ENCODE data around the gene IL19. TPM values are rescaled to one million over a fixed set of nuclear protein-coding genes. Genes with fewer than 3 reads are reported as not detected.

IL19 gene
- total and polyA plus RNA-seq, 9 of the 15 experiments (the other 6 are each of a cell fraction or from before 2014, with no cell fraction given) = not detected

DNA sequence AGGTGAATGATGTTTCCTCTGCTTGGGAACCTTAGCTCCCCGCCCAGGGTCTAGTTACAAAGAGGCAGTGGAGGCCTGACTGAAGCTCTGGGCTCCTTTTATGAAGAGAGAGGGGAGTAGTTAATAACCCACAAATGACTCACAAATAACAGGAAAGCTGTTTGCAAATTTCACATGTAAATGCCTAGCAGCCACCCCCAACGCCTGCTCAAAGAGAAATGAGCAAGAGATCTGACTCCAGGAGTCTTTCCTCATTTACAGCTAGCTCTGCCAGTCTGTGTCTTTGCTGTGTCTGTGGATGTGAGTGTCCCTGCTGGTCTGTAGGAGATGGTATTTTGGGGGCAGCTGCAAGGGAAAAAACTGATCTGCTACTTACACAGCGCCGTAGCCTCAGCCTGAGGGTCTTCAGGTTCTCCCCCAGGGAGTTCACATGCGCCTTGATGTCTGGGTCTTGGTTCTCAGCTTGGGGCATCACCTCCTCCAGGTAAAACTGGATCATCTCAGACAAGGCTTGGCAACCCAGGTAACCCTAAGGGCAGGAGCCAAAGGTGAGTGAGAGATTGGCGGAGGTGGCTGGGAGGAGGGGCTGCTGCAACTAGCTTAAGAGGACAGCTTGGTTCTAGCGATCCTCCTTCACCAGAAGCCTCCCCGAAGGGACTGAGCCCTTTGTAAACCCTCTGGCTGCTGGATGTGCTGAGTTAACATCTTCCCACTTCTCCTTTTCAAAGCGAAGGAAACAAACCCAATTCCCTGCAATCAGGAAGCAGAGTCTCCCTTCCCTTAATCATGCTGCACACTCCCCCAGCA lies at the start of gene IL19 (continued):
- TF ChIP-seq, protein P1, sequence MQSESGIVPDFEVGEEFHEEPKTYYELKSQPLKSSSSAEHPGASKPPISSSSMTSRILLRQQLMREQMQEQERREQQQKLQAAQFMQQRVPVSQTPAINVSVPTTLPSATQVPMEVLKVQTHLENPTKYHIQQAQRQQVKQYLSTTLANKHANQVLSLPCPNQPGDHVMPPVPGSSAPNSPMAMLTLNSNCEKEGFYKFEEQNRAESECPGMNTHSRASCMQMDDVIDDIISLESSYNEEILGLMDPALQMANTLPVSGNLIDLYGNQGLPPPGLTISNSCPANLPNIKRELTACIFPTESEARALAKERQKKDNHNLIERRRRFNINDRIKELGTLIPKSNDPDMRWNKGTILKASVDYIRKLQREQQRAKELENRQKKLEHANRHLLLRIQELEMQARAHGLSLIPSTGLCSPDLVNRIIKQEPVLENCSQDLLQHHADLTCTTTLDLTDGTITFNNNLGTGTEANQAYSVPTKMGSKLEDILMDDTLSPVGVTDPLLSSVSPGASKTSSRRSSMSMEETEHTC (IDR thresholded peaks at IDR 0.05) = no peak
- TF ChIP-seq MAFF (IDR thresholded peaks at IDR 0.05; ENCODE audit: low read length) (peak; percentile 30; the same call in 1 of the 2 replicates), POLR3A (IDR thresholded peaks at IDR 0.05; ENCODE audit: borderline replicate concordance, extremely low read depth, insufficient read depth, insufficient read length) (no peak), ZNF778 (CRISPR knock-in tag; IDR thresholded peaks at IDR 0.05) (no peak), MED1 (CRISPR knock-in tag; IDR thresholded peaks at IDR 0.05; ENCODE audit: borderline replicate concordance) (no peak), ZFP36 (IDR thresholded peaks at IDR 0.05; ENCODE audit: low read depth, low read length, partially characterized antibody) (no peak), XRCC3 (IDR thresholded peaks at IDR 0.05) (no peak), TRIM28 (IDR thresholded peaks at IDR 0.05) (no peak), LEF1 (IDR thresholded peaks at IDR 0.05) (no peak)
- TF ChIP-seq, protein P2, sequence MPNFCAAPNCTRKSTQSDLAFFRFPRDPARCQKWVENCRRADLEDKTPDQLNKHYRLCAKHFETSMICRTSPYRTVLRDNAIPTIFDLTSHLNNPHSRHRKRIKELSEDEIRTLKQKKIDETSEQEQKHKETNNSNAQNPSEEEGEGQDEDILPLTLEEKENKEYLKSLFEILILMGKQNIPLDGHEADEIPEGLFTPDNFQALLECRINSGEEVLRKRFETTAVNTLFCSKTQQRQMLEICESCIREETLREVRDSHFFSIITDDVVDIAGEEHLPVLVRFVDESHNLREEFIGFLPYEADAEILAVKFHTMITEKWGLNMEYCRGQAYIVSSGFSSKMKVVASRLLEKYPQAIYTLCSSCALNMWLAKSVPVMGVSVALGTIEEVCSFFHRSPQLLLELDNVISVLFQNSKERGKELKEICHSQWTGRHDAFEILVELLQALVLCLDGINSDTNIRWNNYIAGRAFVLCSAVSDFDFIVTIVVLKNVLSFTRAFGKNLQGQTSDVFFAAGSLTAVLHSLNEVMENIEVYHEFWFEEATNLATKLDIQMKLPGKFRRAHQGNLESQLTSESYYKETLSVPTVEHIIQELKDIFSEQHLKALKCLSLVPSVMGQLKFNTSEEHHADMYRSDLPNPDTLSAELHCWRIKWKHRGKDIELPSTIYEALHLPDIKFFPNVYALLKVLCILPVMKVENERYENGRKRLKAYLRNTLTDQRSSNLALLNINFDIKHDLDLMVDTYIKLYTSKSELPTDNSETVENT (CRISPR knock-in tag; IDR thresholded peaks at IDR 0.05) = no peak
- TF ChIP-seq, protein P3, sequence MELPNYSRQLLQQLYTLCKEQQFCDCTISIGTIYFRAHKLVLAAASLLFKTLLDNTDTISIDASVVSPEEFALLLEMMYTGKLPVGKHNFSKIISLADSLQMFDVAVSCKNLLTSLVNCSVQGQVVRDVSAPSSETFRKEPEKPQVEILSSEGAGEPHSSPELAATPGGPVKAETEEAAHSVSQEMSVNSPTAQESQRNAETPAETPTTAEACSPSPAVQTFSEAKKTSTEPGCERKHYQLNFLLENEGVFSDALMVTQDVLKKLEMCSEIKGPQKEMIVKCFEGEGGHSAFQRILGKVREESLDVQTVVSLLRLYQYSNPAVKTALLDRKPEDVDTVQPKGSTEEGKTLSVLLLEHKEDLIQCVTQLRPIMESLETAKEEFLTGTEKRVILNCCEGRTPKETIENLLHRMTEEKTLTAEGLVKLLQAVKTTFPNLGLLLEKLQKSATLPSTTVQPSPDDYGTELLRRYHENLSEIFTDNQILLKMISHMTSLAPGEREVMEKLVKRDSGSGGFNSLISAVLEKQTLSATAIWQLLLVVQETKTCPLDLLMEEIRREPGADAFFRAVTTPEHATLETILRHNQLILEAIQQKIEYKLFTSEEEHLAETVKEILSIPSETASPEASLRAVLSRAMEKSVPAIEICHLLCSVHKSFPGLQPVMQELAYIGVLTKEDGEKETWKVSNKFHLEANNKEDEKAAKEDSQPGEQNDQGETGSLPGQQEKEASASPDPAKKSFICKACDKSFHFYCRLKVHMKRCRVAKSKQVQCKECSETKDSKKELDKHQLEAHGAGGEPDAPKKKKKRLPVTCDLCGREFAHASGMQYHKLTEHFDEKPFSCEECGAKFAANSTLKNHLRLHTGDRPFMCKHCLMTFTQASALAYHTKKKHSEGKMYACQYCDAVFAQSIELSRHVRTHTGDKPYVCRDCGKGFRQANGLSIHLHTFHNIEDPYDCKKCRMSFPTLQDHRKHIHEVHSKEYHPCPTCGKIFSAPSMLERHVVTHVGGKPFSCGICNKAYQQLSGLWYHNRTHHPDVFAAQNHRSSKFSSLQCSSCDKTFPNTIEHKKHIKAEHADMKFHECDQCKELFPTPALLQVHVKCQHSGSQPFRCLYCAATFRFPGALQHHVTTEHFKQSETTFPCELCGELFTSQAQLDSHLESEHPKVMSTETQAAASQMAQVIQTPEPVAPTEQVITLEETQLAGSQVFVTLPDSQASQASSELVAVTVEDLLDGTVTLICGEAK (IDR thresholded peaks at IDR 0.05) = peak; percentile 44; the same call in 1 of the 2 replicates
- TF ChIP-seq, protein P3 (CRISPR knock-in tag; IDR thresholded peaks at IDR 0.05) = no peak
- TF ChIP-seq, protein P4, sequence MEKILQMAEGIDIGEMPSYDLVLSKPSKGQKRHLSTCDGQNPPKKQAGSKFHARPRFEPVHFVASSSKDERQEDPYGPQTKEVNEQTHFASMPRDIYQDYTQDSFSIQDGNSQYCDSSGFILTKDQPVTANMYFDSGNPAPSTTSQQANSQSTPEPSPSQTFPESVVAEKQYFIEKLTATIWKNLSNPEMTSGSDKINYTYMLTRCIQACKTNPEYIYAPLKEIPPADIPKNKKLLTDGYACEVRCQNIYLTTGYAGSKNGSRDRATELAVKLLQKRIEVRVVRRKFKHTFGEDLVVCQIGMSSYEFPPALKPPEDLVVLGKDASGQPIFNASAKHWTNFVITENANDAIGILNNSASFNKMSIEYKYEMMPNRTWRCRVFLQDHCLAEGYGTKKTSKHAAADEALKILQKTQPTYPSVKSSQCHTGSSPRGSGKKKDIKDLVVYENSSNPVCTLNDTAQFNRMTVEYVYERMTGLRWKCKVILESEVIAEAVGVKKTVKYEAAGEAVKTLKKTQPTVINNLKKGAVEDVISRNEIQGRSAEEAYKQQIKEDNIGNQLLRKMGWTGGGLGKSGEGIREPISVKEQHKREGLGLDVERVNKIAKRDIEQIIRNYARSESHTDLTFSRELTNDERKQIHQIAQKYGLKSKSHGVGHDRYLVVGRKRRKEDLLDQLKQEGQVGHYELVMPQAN (IDR thresholded peaks at IDR 0.05; ENCODE audit: borderline replicate concordance) = no peak

Measured in K562 (cell line).